Endodermal cell (in vitro differentiated cells): ENCODE measurements around the gene HORMAD2. TPM values are rescaled to one million over a fixed set of nuclear protein-coding genes. Genes with fewer than 3 reads are reported as not detected.
A peak's percentile ranks its signal among the peaks of the same experiment; 100 is the strongest.

Experiments used
- DNase-seq: peaks from one replicate; pipeline ENCODE4 v3.0.0-alpha.2; 2017
- H3K27ac ChIP-seq: 2 replicates; pipeline ENCODE4 v1.5.1; 2013; ENCODE audit warnings: mild to moderate bottlenecking, low read depth, low read length, moderate library complexity
- H3K27me3 ChIP-seq: 2 replicates; pipeline ENCODE4 v1.6.1; 2013; ENCODE audit warnings: mild to moderate bottlenecking, low read length, moderate library complexity; ENCODE audit not compliant: insufficient read depth, control insufficient read depth, poor library complexity, severe bottlenecking
- H3K36me3 ChIP-seq: 2 replicates; pipeline ENCODE4 v1.7.0; 2013; ENCODE audit warnings: mild to moderate bottlenecking, low read length, moderate library complexity; ENCODE audit not compliant: control insufficient read depth, insufficient read depth
- H3K4me1 ChIP-seq: one replicate; pipeline ENCODE4 v1.7.0; 2013; ENCODE audit warnings: low read length; ENCODE audit not compliant: control insufficient read depth, insufficient read depth
- H3K4me3 ChIP-seq: 2 replicates; pipeline ENCODE4 v1.5.1; 2013; ENCODE audit warnings: mild to moderate bottlenecking, low read length, moderate library complexity
- H3K9ac ChIP-seq: 2 replicates; pipeline ENCODE4 v1.6.1; 2013; ENCODE audit warnings: mild to moderate bottlenecking, low read length, moderate library complexity; ENCODE audit not compliant: poor library complexity, severe bottlenecking; ENCODE audit errors: extremely low read depth
- H3K9me3 ChIP-seq: 2 replicates; pipeline ENCODE4 v1.6.1; 2013; ENCODE audit warnings: mild to moderate bottlenecking, low read length, moderate library complexity; ENCODE audit not compliant: control insufficient read depth
- H3K27ac Mint-ChIP-seq: 2 replicates; pipeline ENCODE4 v1.8.0; 2020; ENCODE audit warnings: mixed read lengths
- H3K27me3 Mint-ChIP-seq: 2 replicates; pipeline ENCODE4 v1.8.0; 2021; ENCODE audit warnings: mild to moderate bottlenecking, mixed read lengths; ENCODE audit not compliant: insufficient read depth
- H3K36me3 Mint-ChIP-seq: 2 replicates; pipeline ENCODE4 v1.8.0; 2020; ENCODE audit warnings: low read depth, mixed read lengths
- H3K4me1 Mint-ChIP-seq: 2 replicates; pipeline ENCODE4 v1.8.0; 2020; ENCODE audit warnings: mixed read lengths
- H3K4me3 Mint-ChIP-seq: 2 replicates; pipeline ENCODE4 v1.8.0; 2020; ENCODE audit warnings: mild to moderate bottlenecking, moderate library complexity, mixed read lengths
- H3K9me3 Mint-ChIP-seq: 2 replicates; pipeline ENCODE4 v1.8.0; 2020; ENCODE audit warnings: mild to moderate bottlenecking, mixed read lengths
- CTCF ChIP-seq: fragments of 200-600 bp; sonication (generic); conservative IDR thresholded peaks from 2 replicates; pipeline ENCODE4 v1.5.0; 2021; ENCODE audit warnings: antibody characterized with exemption, mild to moderate bottlenecking
- WGBS, 2 experiments: methylation state at CpG; one replicate each; pipeline versions ENCODE4 v1.1.5 to v1.1.7; 2013; ENCODE audit warnings: missing lambda C conversion rate in 2 of 2, mixed read lengths in 1 of 2; ENCODE audit not compliant: insufficient coverage in 1 of 2, insufficient read length in 1 of 2; 5-methylcytosine and 5-hydroxymethylcytosine counted together
- total RNA-seq, 2 donors: library from RNA; stranded (reverse); fragmentation: NEBNext Ultra II Directional in 1 of 2; extraction: Animal tissue kit (Norgen Biotek cat#: 25700) in 1 of 2; gene quantifications; 2 replicates in 1 of 2; 3 replicates in 1 of 2; pipeline ENCODE4 v1.2.1, GENCODE V29; 2021

The HORMAD2 gene
- total RNA-seq, 2 donors from 2014 or later = 0.55 TPM; not detected in 1

- no peak overlapping the region for H3K27ac ChIP-seq
- no peak for TF ChIP-seq CTCF
- no peaks in the 10 kb centered on the region for H3K36me3 Mint-ChIP-seq
- H3K36me3 ChIP-seq = no peaks in the 10 kb centered on the region
- DNase-seq = no peak
- H3K4me1 ChIP-seq = no peaks in the 10 kb centered on the region
- H3K4me3 Mint-ChIP-seq = no peak overlapping the region
- no peaks in the 10 kb centered on the region for H3K4me1 Mint-ChIP-seq
- H3K9me3 ChIP-seq = no peaks in the 10 kb centered on the region
- H3K4me3 ChIP-seq = no peak overlapping the region
- 73 to 92% methylated on average over 1 of the region's 1 CpG for WGBS, 2 experiments
- H3K27me3 ChIP-seq = peaks cover 14% of the 10 kb centered on the region
- no peak overlapping the region for H3K9ac ChIP-seq
- H3K27ac Mint-ChIP-seq = no peak overlapping the region
- H3K9me3 Mint-ChIP-seq = no peaks in the 10 kb centered on the region
- peaks cover 4% of the 10 kb centered on the region for H3K27me3 Mint-ChIP-seq
Observed at GRCh38 chr22:30175690-30176288, 95.5 kb downstream of the HORMAD2 start.

GRCh38 chr22:30176431-30176830 is 96.2 kb downstream of the HORMAD2 start:
- Mint-ChIP-seq H3K9me3 (no peaks in the 10 kb centered on the region), H3K27me3 (peaks cover 9% of the 10 kb centered on the region), H3K27ac (no peak overlapping the region), H3K4me3 (no peak overlapping the region), H3K4me1 (no peaks in the 10 kb centered on the region), H3K36me3 (no peaks in the 10 kb centered on the region)
- H3K27ac ChIP-seq = no peak overlapping the region
- TF ChIP-seq CTCF = no peak
- H3K9me3 ChIP-seq = no peaks in the 10 kb centered on the region
- no peak overlapping the region for H3K9ac ChIP-seq
- no peak for DNase-seq
- H3K27me3 ChIP-seq = peaks cover 19% of the 10 kb centered on the region
- WGBS, 2 experiments = 92 to 94% methylated on average over 2 to 3 of the region's 3 CpGs
- H3K4me3 ChIP-seq = no peak overlapping the region
- no peaks in the 10 kb centered on the region for H3K36me3 ChIP-seq
- H3K4me1 ChIP-seq = no peaks in the 10 kb centered on the region

- peak; percentile 40 for TF ChIP-seq CTCF
- H3K4me3 Mint-ChIP-seq = no peak overlapping the region
- 89% methylated on average over 3 of the region's 3 CpGs; no CpG with 5 or more reads in 1 of the 2 experiments for WGBS, 2 experiments
- no peaks in the 10 kb centered on the region for H3K36me3 Mint-ChIP-seq
- H3K9me3 Mint-ChIP-seq = no peaks in the 10 kb centered on the region
- Histone ChIP-seq H3K9ac (no peak overlapping the region), H3K27ac (no peak overlapping the region), H3K9me3 (no peaks in the 10 kb centered on the region), H3K4me1 (no peaks in the 10 kb centered on the region), H3K4me3 (no peak overlapping the region), H3K36me3 (no peaks in the 10 kb centered on the region), H3K27me3 (peaks cover 22% of the 10 kb centered on the region)
- no peak overlapping the region for H3K27ac Mint-ChIP-seq
- H3K27me3 Mint-ChIP-seq = peaks cover 15% of the 10 kb centered on the region
- peaks cover 7% of the 10 kb centered on the region for H3K4me1 Mint-ChIP-seq
- no peak for DNase-seq
Observed at GRCh38 chr22:30178181-30179126, 98.2 kb downstream of the HORMAD2 start.
